ENCODE results near the gene IQSEC1. TPM values are rescaled to one million over a fixed set of nuclear protein-coding genes. Genes with fewer than 3 reads are reported as not detected.

Gene IQSEC1
- total and polyA plus RNA-seq, 2 donors (not counting 3 experiments of a cell fraction or from before 2014, with no cell fraction given): 5.2 to 18.0 TPM

DNA sequence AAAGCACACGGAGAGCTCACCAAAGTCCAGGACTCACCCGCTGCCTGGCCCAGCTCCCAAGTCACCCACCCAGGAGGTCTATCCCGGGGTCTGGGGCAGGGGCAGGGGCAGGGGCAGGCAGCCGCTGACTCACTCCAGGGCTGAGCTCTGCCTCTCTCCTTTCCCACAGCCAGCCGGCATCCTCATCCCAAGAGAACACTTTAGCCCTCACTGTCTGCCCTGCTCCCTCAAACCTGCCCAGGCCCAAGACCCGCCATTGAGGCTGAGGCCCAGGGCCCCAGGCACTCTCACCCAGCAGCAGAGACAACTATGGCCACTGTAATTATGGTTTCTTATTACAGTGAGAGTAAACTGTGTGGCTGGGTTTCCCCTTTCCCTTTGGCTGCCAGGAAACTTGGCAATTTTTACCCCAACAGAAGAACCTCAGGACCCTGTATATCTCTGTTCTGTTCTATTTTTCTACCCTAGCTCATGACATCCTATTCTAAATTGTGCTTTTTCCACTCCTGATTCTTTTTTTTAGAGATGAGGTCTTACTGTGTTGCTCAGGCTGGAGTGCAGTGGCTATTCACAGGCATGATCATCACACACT lies 53.0 kb downstream of the IQSEC1 start:
- intact Hi-C loops (cut with micrococcal nuclease) (no loop called here), dilution Hi-C loops (cut with MboI; ENCODE audit: extremely low pct_ligation_motif_present, low sequenced_read_pairs) (no loop called here)
- DNase-seq (ENCODE audit: low read depth, low spot score): no peak
- H3K4me3 ChIP-seq (replicated peaks in 1 of 3; ENCODE audit: insufficient read depth in 1 of 3, low read depth in 1 of 3, low read length in 3 of 3): no peak overlapping the region
- FAIRE-seq: no peak
- BruUV-seq (replicated peaks): no TSS peak
- H3K79me2 ChIP-seq (ENCODE audit: control insufficient read depth, insufficient read depth, low read length): no peaks in the 10 kb centered on the region
- CTCF ChIA-PET: no interaction called here
- no peaks in the 10 kb centered on the region for H3K36me3 ChIP-seq (ENCODE audit: control insufficient read depth in 2 of 2, extremely low read depth in 1 of 2, insufficient read depth in 2 of 2, low read length in 2 of 2)
- no peaks in the 10 kb centered on the region for H4K20me1 ChIP-seq (replicated peaks; ENCODE audit: control insufficient read depth, extremely low read depth, insufficient read depth, low read length)
- H3K9ac ChIP-seq (replicated peaks; ENCODE audit: extremely low read depth, insufficient read depth, low read length): no peak overlapping the region
- no peak overlapping the region for H3K4me2 ChIP-seq (ENCODE audit: insufficient read depth, low read length)
- H3K9me1 ChIP-seq (replicated peaks; ENCODE audit: control insufficient read depth, extremely low read depth, insufficient read depth, low read length): no peaks in the 10 kb centered on the region
- H3K9me3 ChIP-seq (replicated peaks; ENCODE audit: control insufficient read depth, insufficient read depth, low read length): no peaks in the 10 kb centered on the region
- H3K27me3 ChIP-seq (ENCODE audit: control insufficient read depth in 2 of 2, insufficient read depth in 2 of 2, low read length in 2 of 2): peaks cover 0 to 1% of the 10 kb centered on the region in 2 experiments
- H2AFZ ChIP-seq (ENCODE audit: low read depth, low read length): no peak overlapping the region
- H3K27ac ChIP-seq (ENCODE audit: insufficient read depth, low read depth, low read length): no peak overlapping the region
- POLR2A ChIA-PET: no interaction called here
- no peaks in the 10 kb centered on the region for H3K4me1 ChIP-seq (ENCODE audit: control insufficient read depth, extremely low read depth, insufficient read depth, low read length)
- TF ChIP-seq POLR2A (IDR thresholded peaks at IDR 0.05; ENCODE audit: low read depth, low read length) (no peak), JUN (IDR thresholded peaks at IDR 0.05; ENCODE audit: borderline replicate concordance, insufficient read depth, insufficient read length, low read depth) (no peak), MYC (IDR thresholded peaks at IDR 0.05; ENCODE audit: low read depth, low read length) (no peak), POLR2AphosphoS5 (IDR thresholded peaks at IDR 0.05; ENCODE audit: insufficient read depth, low read depth, low read length) (no peak), EZH2 (IDR thresholded peaks at IDR 0.05; ENCODE audit: borderline replicate concordance, low read depth, low read length, severe bottlenecking) (no peak), FOS (IDR thresholded peaks at IDR 0.05; ENCODE audit: borderline replicate concordance, insufficient read depth, low read length) (no peak), GATA2 (IDR thresholded peaks at IDR 0.05; ENCODE audit: insufficient read depth, insufficient read length, low read depth, low read length) (no peak)
- TF ChIP-seq, protein P1, sequence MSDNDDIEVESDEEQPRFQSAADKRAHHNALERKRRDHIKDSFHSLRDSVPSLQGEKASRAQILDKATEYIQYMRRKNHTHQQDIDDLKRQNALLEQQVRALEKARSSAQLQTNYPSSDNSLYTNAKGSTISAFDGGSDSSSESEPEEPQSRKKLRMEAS (IDR thresholded peaks at IDR 0.05; ENCODE audit: insufficient read depth, insufficient read length): no peak
- TF ChIP-seq, protein P2, sequence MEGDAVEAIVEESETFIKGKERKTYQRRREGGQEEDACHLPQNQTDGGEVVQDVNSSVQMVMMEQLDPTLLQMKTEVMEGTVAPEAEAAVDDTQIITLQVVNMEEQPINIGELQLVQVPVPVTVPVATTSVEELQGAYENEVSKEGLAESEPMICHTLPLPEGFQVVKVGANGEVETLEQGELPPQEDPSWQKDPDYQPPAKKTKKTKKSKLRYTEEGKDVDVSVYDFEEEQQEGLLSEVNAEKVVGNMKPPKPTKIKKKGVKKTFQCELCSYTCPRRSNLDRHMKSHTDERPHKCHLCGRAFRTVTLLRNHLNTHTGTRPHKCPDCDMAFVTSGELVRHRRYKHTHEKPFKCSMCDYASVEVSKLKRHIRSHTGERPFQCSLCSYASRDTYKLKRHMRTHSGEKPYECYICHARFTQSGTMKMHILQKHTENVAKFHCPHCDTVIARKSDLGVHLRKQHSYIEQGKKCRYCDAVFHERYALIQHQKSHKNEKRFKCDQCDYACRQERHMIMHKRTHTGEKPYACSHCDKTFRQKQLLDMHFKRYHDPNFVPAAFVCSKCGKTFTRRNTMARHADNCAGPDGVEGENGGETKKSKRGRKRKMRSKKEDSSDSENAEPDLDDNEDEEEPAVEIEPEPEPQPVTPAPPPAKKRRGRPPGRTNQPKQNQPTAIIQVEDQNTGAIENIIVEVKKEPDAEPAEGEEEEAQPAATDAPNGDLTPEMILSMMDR (IDR thresholded peaks at IDR 0.05; ENCODE audit: extremely low read depth in 1 of 2, insufficient read depth in 1 of 2, low read depth in 1 of 2, low read length in 2 of 2): no peak
